Stimulated activated CD8-positive, alpha-beta memory T cell treated with anti-CD3 and anti-CD28 coated beads, Interleukin-7, amount 100 ng/mL, for 24 hours (primary cell): ENCODE results near the gene MPPED2.

ENCODE experiments used
- DNase-seq: peaks from one replicate; pipeline ENCODE4 v3.0.0-alpha.2; 2020; ENCODE audit warnings: low read depth

The MPPED2 gene

GRCh38 chr11:30487200-30487898 is 98.8 kb downstream of the MPPED2 start:
- DNase-seq, result no peak

GRCh38 chr11:30485756-30486155 is 100.4 kb downstream of the MPPED2 start:
- no peak for DNase-seq

GRCh38 chr11:30485222-30485621 is 100.9 kb downstream of the MPPED2 start:
- no peak for DNase-seq

- no peak for DNase-seq
These were observed 103.1 kb downstream of the MPPED2 start for GRCh38 chr11:30483056-30483455.

GRCh38 chr11:30481796-30482195 is 104.4 kb downstream of the MPPED2 start:
- no peak for DNase-seq

GRCh38 chr11:30481330-30481729 is 104.8 kb downstream of the MPPED2 start:
- DNase-seq, result no peak

- DNase-seq, result no peak
These were observed 106.3 kb downstream of the MPPED2 start for GRCh38 chr11:30479899-30480298.

GRCh38 chr11:30478923-30479322 is 107.2 kb downstream of the MPPED2 start:
- no peak for DNase-seq

- no peak for DNase-seq
These were observed 109.1 kb downstream of the MPPED2 start for GRCh38 chr11:30477061-30477460.

GRCh38 chr11:30474151-30474954 is 111.8 kb downstream of the MPPED2 start:
- DNase-seq, result no peak

- DNase-seq, result no peak
These were observed 114.9 kb downstream of the MPPED2 start for GRCh38 chr11:30471244-30471643.

GRCh38 chr11:30468881-30469280 is 117.3 kb downstream of the MPPED2 start:
- no peak for DNase-seq

- no peak for DNase-seq
These were observed 119.0 kb downstream of the MPPED2 start for GRCh38 chr11:30467176-30467575.

- no peak for DNase-seq
These were observed 120.5 kb downstream of the MPPED2 start for GRCh38 chr11:30465623-30466022.

- DNase-seq, result no peak
These were observed 121.0 kb downstream of the MPPED2 start for GRCh38 chr11:30465192-30465591.

- no peak for DNase-seq
These were observed 122.9 kb downstream of the MPPED2 start for GRCh38 chr11:30463266-30463665.

GRCh38 chr11:30462421-30462820 is 123.7 kb downstream of the MPPED2 start:
- DNase-seq, result no peak

GRCh38 chr11:30459821-30460220 is 126.3 kb downstream of the MPPED2 start:
- DNase-seq, result no peak

GRCh38 chr11:30459306-30459705 is 126.8 kb downstream of the MPPED2 start:
- DNase-seq, result no peak

GRCh38 chr11:30458541-30458940 is 127.6 kb downstream of the MPPED2 start:
- no peak for DNase-seq

- DNase-seq, result no peak
These were observed 129.1 kb downstream of the MPPED2 start for GRCh38 chr11:30457087-30457486.

- DNase-seq, result no peak
These were observed 131.1 kb downstream of the MPPED2 start for GRCh38 chr11:30455025-30455424.

- DNase-seq, result no peak
These were observed 131.6 kb downstream of the MPPED2 start for GRCh38 chr11:30454541-30454940.

- DNase-seq, result no peak
These were observed 132.0 kb downstream of the MPPED2 start for GRCh38 chr11:30454111-30454510.
